Measurements from ENCODE around the gene ZCCHC2. TPM values are rescaled to one million over a fixed set of nuclear protein-coding genes. Genes with fewer than 3 reads are reported as not detected.

Gene ZCCHC2
- total RNA-seq, 1 donor from 2014 or later = 5.5 TPM

GRCh38 chr18:62500966-62501591 is 21.7 kb upstream of the ZCCHC2 start:
- H3K4me2 ChIP-seq = no peak overlapping the region
- H3K27me3 ChIP-seq = no peaks in the 10 kb centered on the region
- no peaks in the 10 kb centered on the region for H3K36me3 ChIP-seq
- no peak overlapping the region for H3K4me3 Mint-ChIP-seq
- H3K4me1 ChIP-seq = peaks cover 10% of the 10 kb centered on the region
- no peak overlapping the region for H3K27ac ChIP-seq
- peaks cover 4% of the 10 kb centered on the region for H3F3A ChIP-seq (ENCODE audit: low read depth)
- no peaks in the 10 kb centered on the region for H3K79me2 ChIP-seq (ENCODE audit: low read depth)
- no peaks in the 10 kb centered on the region for H3K9me3 ChIP-seq (ENCODE audit: low read depth)
- H2AFZ ChIP-seq (replicated peaks) = no peak overlapping the region
- H3K9ac ChIP-seq = no peak overlapping the region
- no peak for TF ChIP-seq EZH2phosphoT487 (IDR thresholded peaks at IDR 0.05)
- TF ChIP-seq EZH2 (IDR thresholded peaks at IDR 0.05) = no peak
- TF ChIP-seq CTCF (IDR thresholded peaks at IDR 0.05) = no peak
- H4K20me1 ChIP-seq (ENCODE audit: low read depth) = no peaks in the 10 kb centered on the region
- DNase-seq (ENCODE audit: low spot score) = no peak
- H3K27ac Mint-ChIP-seq = no peak overlapping the region
- peaks cover 7% of the 10 kb centered on the region for H3K9me3 Mint-ChIP-seq
- H3K4me3 ChIP-seq = no peak overlapping the region
- peaks cover 19% of the 10 kb centered on the region for H3K4me1 Mint-ChIP-seq
- peaks cover 2% of the 10 kb centered on the region for H3K27me3 Mint-ChIP-seq (ENCODE audit: insufficient read depth, low read depth)
- H3K36me3 Mint-ChIP-seq = peaks cover 3% of the 10 kb centered on the region

- TF ChIP-seq EZH2 (IDR thresholded peaks at IDR 0.05) (no peak), CTCF (IDR thresholded peaks at IDR 0.05) (no peak), EZH2phosphoT487 (IDR thresholded peaks at IDR 0.05) (no peak)
- Mint-ChIP-seq H3K36me3 (peaks cover 3% of the 10 kb centered on the region), H3K27ac (no peak overlapping the region), H3K4me3 (no peak overlapping the region), H3K9me3 (peaks cover 9% of the 10 kb centered on the region), H3K27me3 (ENCODE audit: insufficient read depth, low read depth) (peaks cover 3% of the 10 kb centered on the region), H3K4me1 (no peaks in the 10 kb centered on the region)
- H3F3A ChIP-seq (ENCODE audit: low read depth) = no peaks in the 10 kb centered on the region
- no peaks in the 10 kb centered on the region for H3K9me3 ChIP-seq (ENCODE audit: low read depth)
- H3K9ac ChIP-seq = no peak overlapping the region
- no peaks in the 10 kb centered on the region for H3K4me1 ChIP-seq
- no peaks in the 10 kb centered on the region for H4K20me1 ChIP-seq (ENCODE audit: low read depth)
- no peak for DNase-seq (ENCODE audit: low spot score)
- H3K36me3 ChIP-seq = no peaks in the 10 kb centered on the region
- H3K4me3 ChIP-seq = no peak overlapping the region
- H3K4me2 ChIP-seq = no peak overlapping the region
- H3K27ac ChIP-seq = no peak overlapping the region
- H2AFZ ChIP-seq (replicated peaks) = no peak overlapping the region
- H3K27me3 ChIP-seq = no peaks in the 10 kb centered on the region
- H3K79me2 ChIP-seq (ENCODE audit: low read depth) = no peaks in the 10 kb centered on the region
Observed at GRCh38 chr18:62505669-62506494, 16.9 kb upstream of the ZCCHC2 start.

GRCh38 chr18:62506495-62507143 is 16.2 kb upstream of the ZCCHC2 start:
- TF ChIP-seq CTCF (IDR thresholded peaks at IDR 0.05) (no peak), EZH2phosphoT487 (IDR thresholded peaks at IDR 0.05) (no peak), EZH2 (IDR thresholded peaks at IDR 0.05) (no peak)
- Histone ChIP-seq H3K9me3 (ENCODE audit: low read depth) (no peaks in the 10 kb centered on the region), H4K20me1 (ENCODE audit: low read depth) (no peaks in the 10 kb centered on the region), H3K4me2 (no peak overlapping the region), H3F3A (ENCODE audit: low read depth) (no peaks in the 10 kb centered on the region), H3K27ac (no peak overlapping the region), H3K4me1 (no peaks in the 10 kb centered on the region), H3K79me2 (ENCODE audit: low read depth) (no peaks in the 10 kb centered on the region), H3K9ac (no peak overlapping the region), H2AFZ (replicated peaks) (no peak overlapping the region), H3K4me3 (no peak overlapping the region), H3K27me3 (no peaks in the 10 kb centered on the region), H3K36me3 (no peaks in the 10 kb centered on the region)
- Mint-ChIP-seq H3K27me3 (ENCODE audit: insufficient read depth, low read depth) (peaks cover 3% of the 10 kb centered on the region), H3K27ac (no peak overlapping the region), H3K36me3 (peaks cover 3% of the 10 kb centered on the region), H3K9me3 (peaks cover 11% of the 10 kb centered on the region), H3K4me1 (no peaks in the 10 kb centered on the region), H3K4me3 (no peak overlapping the region)
- no peak for DNase-seq (ENCODE audit: low spot score)
